Neuron (in vitro differentiated cells): ENCODE results near the gene LRRC3.

Experiments used
- H2AFZ ChIP-seq: one replicate; pipeline ENCODE4 v1.6.1; 2013; ENCODE audit warnings: low read depth, mild to moderate bottlenecking, inconsistent platforms, low read length, moderate library complexity
- H3K27me3 ChIP-seq: one replicate; pipeline ENCODE4 v1.6.1; 2013; ENCODE audit warnings: low read length; ENCODE audit not compliant: insufficient read depth
- H3K36me3 ChIP-seq: one replicate; pipeline ENCODE4 v1.6.1; 2013; ENCODE audit warnings: low read length; ENCODE audit not compliant: insufficient read depth
- H3K4me1 ChIP-seq: one replicate; pipeline ENCODE4 v1.6.1; 2013; ENCODE audit warnings: low read length; ENCODE audit not compliant: insufficient read depth
- H3K4me3 ChIP-seq: 2 replicates; pipeline ENCODE4 v1.5.1; 2013; ENCODE audit warnings: mild to moderate bottlenecking, low read length, moderate library complexity
- H3K9me3 ChIP-seq: one replicate; pipeline ENCODE4 v1.6.1; 2013; ENCODE audit warnings: low read length

LRRC3 gene

GRCh38 chr21:44485796-44486195, 30.5 kb downstream of the LRRC3 start:
- Histone ChIP-seq H3K4me3 (peak overlapping the region; percentile 55), H2AFZ (no peak overlapping the region), H3K9me3 (peaks cover 5% of the 10 kb centered on the region), H3K36me3 (no peaks in the 10 kb centered on the region), H3K4me1 (no peaks in the 10 kb centered on the region), H3K27me3 (no peaks in the 10 kb centered on the region)

GRCh38 chr21:44486302-44486701, 31.0 kb downstream of the LRRC3 start:
- peak overlapping the region; percentile 55 for H3K4me3 ChIP-seq
- no peaks in the 10 kb centered on the region for H3K27me3 ChIP-seq
- H3K4me1 ChIP-seq, result no peaks in the 10 kb centered on the region

GRCh38 chr21:44487831-44488230, 32.5 kb downstream of the LRRC3 start:
- peaks cover 7% of the 10 kb centered on the region for H3K9me3 ChIP-seq
- no peak overlapping the region for H3K4me3 ChIP-seq

More at GRCh38 chr21:44486302-44486701, 31.0 kb downstream of the LRRC3 start:
- no peaks in the 10 kb centered on the region for H3K36me3 ChIP-seq
- H3K9me3 ChIP-seq, result peaks cover 5% of the 10 kb centered on the region
- no peak overlapping the region for H2AFZ ChIP-seq

DNA sequence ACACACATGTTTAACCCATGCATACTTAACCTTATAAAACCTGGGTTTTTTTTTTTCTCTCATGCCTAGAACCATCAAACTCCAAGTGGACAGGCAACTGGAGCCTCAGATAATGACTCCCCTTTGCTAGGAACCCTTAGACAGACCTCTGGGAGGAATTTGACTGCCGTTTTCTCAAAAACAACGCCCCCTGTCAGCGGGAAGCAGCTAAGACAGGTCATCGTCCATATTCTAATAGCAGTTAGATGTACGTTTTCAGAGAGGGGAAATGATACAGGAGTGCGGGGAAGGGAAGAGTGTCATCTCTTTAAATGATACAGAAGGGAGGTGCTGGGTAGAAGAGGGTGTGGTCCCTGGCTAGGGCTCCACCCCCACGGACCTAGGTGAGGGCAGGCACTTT, 34.7 kb downstream of the LRRC3 start:
- Histone ChIP-seq H2AFZ (no peak overlapping the region), H3K9me3 (peaks cover 15% of the 10 kb centered on the region), H3K4me3 (no peak overlapping the region), H3K4me1 (no peaks in the 10 kb centered on the region), H3K36me3 (no peaks in the 10 kb centered on the region), H3K27me3 (no peaks in the 10 kb centered on the region)

More at GRCh38 chr21:44487831-44488230, 32.5 kb downstream of the LRRC3 start:
- Histone ChIP-seq H2AFZ (no peak overlapping the region), H3K27me3 (no peaks in the 10 kb centered on the region), H3K36me3 (no peaks in the 10 kb centered on the region), H3K4me1 (no peaks in the 10 kb centered on the region)

DNA sequence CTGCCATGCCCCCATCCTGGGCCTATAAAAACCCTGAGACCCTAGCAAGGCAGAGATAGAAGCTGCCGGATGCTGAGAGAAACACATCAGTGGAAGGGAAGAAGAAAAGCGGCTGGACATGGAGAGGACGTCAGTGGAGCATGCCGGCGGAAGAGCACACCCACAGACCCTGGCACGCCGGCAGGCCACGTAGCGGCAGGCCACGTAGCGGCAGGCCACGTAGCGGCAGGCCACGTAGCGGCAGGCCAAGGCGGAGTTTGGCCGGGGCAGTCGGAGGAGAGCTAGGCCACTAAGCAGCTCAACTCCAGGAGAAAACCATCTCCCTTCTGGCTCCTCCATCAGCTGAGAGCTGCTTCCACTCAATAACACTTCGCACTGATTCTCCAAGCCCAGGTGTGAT, 35.1 kb downstream of the LRRC3 start:
- Histone ChIP-seq H3K27me3 (no peaks in the 10 kb centered on the region), H2AFZ (no peak overlapping the region), H3K4me1 (no peaks in the 10 kb centered on the region), H3K36me3 (no peaks in the 10 kb centered on the region), H3K9me3 (peaks cover 15% of the 10 kb centered on the region), H3K4me3 (no peak overlapping the region)

- Histone ChIP-seq H3K9me3 (peaks cover 15% of the 10 kb centered on the region), H3K4me3 (no peak overlapping the region), H3K36me3 (no peaks in the 10 kb centered on the region), H3K4me1 (no peaks in the 10 kb centered on the region), H3K27me3 (no peaks in the 10 kb centered on the region), H2AFZ (no peak overlapping the region)
Observed at GRCh38 chr21:44490816-44491215, 35.5 kb downstream of the LRRC3 start.

GRCh38 chr21:44492567-44493385, 37.5 kb downstream of the LRRC3 start:
- Histone ChIP-seq H3K4me1 (peaks cover 12% of the 10 kb centered on the region), H3K4me3 (no peak overlapping the region), H2AFZ (no peak overlapping the region), H3K9me3 (peaks cover 15% of the 10 kb centered on the region), H3K27me3 (peaks cover 2% of the 10 kb centered on the region), H3K36me3 (no peaks in the 10 kb centered on the region)

GRCh38 chr21:44494418-44494817, 39.1 kb downstream of the LRRC3 start:
- Histone ChIP-seq H3K4me1 (peaks cover 14% of the 10 kb centered on the region), H3K9me3 (peaks cover 12% of the 10 kb centered on the region), H3K4me3 (no peak overlapping the region), H3K36me3 (no peaks in the 10 kb centered on the region), H2AFZ (no peak overlapping the region), H3K27me3 (peaks cover 5% of the 10 kb centered on the region)

GRCh38 chr21:44494956-44495355, 39.6 kb downstream of the LRRC3 start:
- Histone ChIP-seq H2AFZ (no peak overlapping the region), H3K4me3 (no peak overlapping the region), H3K36me3 (no peaks in the 10 kb centered on the region), H3K4me1 (peaks cover 14% of the 10 kb centered on the region), H3K9me3 (peaks cover 12% of the 10 kb centered on the region), H3K27me3 (peaks cover 10% of the 10 kb centered on the region)

DNA sequence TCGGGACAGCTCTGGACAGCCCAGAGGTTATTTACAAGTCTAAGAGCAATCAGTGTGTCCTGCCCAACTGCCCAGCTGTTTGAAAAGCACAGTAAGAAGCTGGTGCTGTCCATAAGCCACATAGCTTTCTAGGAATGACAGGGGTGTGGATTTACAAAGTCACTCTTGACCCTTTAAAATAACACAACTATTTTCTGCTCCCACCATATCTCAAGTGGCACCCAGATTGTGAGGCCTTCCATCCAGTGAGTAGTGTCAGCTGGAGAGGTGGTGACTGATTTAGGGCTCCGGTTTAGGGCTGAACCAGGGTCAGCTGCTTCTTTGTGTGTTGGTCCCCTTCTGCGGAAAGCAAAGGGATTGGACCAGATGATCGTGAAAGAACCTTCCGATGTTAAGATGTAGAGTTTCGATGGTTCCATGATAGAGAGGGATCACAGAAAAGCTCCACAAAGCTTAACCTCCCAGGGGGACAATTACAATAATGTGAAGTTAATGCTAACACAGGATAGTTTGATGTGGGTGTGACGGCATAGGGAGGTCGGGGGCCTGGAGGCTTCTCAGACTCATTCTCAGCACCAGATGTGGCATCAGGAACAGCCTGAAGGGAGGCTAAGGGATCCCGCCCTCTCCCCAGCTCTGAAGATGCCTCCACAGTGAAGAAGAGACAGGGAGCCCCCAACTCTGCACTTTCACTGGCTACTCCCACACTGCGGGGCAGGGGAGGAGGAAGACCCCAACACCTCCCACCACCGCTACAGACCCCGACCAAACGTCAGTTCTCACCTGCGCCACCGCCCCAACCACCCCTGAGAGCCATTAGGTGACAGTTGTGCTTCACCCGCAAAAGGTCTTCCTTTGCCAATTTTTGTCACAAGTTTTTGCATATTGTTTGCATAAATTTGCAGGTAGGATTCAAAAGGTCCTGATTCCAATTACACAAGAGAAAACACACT, 40.6 kb downstream of the LRRC3 start:
- no peaks in the 10 kb centered on the region for H3K36me3 ChIP-seq
- peaks cover 14% of the 10 kb centered on the region for H3K4me1 ChIP-seq
- peaks cover 10% of the 10 kb centered on the region for H3K27me3 ChIP-seq
- peaks cover 10% of the 10 kb centered on the region for H3K9me3 ChIP-seq
- no peak overlapping the region for H3K4me3 ChIP-seq
- H2AFZ ChIP-seq, result no peak overlapping the region

DNA sequence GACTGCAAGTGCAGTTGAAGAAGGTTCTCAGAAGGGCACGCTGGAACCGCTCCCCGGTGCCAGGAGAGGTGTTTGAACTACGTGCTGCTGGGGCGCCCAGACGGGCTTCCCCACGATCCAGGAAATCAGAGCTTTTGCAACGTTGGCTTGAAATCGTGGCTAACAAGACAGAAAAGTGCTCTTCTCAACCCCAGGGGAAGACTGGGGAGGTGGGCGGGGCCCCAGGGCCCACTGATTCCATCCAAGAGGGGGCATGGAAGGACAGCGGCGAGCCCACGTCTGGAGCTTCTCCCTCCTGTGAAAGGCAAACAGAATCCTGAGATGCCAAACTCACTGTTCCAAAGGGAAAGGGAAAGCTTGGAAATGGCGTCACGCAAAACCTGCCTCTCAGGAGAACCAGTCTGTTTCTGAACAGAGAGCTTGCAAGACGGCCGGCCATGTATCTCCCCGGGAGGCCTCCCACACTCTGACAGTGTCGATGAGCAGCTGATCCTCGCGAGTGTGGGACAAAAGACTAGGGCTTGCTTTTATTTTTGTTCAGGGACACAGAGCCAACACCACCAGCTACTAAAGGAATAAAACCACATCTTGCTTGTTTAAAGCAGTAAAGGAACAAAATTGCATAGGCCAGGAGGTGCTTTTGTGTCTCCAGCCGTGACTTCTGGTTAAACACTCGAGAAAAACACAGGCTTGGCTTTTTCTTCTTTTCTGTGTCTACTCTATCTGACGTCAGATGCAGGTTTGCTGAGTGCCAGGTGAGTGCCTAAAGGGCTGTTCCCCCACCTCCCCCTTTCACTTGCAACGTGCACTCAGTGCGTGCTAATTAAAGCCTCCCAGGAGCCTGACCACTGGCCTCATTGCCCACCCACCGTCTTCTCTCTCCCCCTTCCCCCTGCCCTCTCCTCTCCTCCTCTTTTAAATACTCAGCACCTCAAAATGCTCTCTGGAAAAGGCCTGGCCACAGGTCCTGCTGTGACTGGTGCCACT, 41.5 kb downstream of the LRRC3 start:
- Histone ChIP-seq H3K4me3 (no peak overlapping the region), H3K36me3 (no peaks in the 10 kb centered on the region), H2AFZ (peak overlapping the region; percentile 39), H3K9me3 (peaks cover 8% of the 10 kb centered on the region), H3K4me1 (peaks cover 14% of the 10 kb centered on the region), H3K27me3 (peaks cover 10% of the 10 kb centered on the region)

- peaks cover 8% of the 10 kb centered on the region for H3K9me3 ChIP-seq
- H3K36me3 ChIP-seq, result no peaks in the 10 kb centered on the region
- H2AFZ ChIP-seq, result no peak overlapping the region
- H3K27me3 ChIP-seq, result peaks cover 10% of the 10 kb centered on the region
- no peak overlapping the region for H3K4me3 ChIP-seq
- H3K4me1 ChIP-seq, result peaks cover 14% of the 10 kb centered on the region
Observed at GRCh38 chr21:44497703-44498126, 42.4 kb downstream of the LRRC3 start.
